Body of pancreas (tissue), 4 donors: ENCODE measurements around the gene TMEM164. TPM values are rescaled to one million over a fixed set of nuclear protein-coding genes. Genes with fewer than 3 reads are reported as not detected.
A peak's percentile ranks its signal among the peaks of the same experiment; 100 is the strongest.

Experiments
- ATAC-seq: fragments of 150-250 bp; one replicate; pipeline ENCODE4 v1.9.1; 2016
- DNase-seq, 4 donors: peaks; one replicate each; pipeline ENCODE4 v3.0.0-alpha.2; 2019
- H3K27ac ChIP-seq, 4 donors: fragments of 200-600 bp; sonication (generic); 1 replicate in 3 of 4; 2 replicates in 1 of 4; pipeline versions ENCODE4 v1.5.1 to v1.6.1; 2016 to 2019; ENCODE audit warnings: mild to moderate bottlenecking in 1 of 4, mixed read lengths in 1 of 4, moderate library complexity in 1 of 4
- H3K27me3 ChIP-seq, 2 donors: fragments of 200-600 bp; sonication (generic); one replicate each; pipeline ENCODE4 v1.6.0; 2016; ENCODE audit warnings: mild to moderate bottlenecking in 1 of 2
- H3K36me3 ChIP-seq, 2 donors: fragments of 200-600 bp; sonication (generic); replicated peaks in 1 of 2; 2 replicates each; pipeline ENCODE4 v1.5.1; 2016; ENCODE audit warnings: low read depth in 2 of 2; ENCODE audit not compliant: insufficient read depth in 1 of 2
- H3K4me1 ChIP-seq: fragments of 200-600 bp; sonication (generic); one replicate; pipeline ENCODE4 v1.6.0; 2016
- H3K4me3 ChIP-seq, 2 donors: fragments of 200-600 bp; sonication (generic); 1 replicate in 1 of 2; 2 replicates in 1 of 2; pipeline ENCODE4 v1.5.1; 2016 to 2019
- H3K9me3 ChIP-seq, 3 donors: fragments of 200-600 bp; sonication (generic); 1 replicate in 2 of 3; 2 replicates in 1 of 3; pipeline ENCODE4 v1.5.1; 2016
- CTCF ChIP-seq, 7 experiments: fragments of 450-650 bp in 4 of 7; fragments of 200-600 bp in 3 of 7; sonication (generic) in 3 of 7; IDR thresholded peaks; one replicate each; pipeline ENCODE4 v1.5.1; 2016 to 2019; ENCODE audit warnings: antibody characterized with exemption in 7 of 7
- POLR2A ChIP-seq, 3 donors: fragments of 450-650 bp; IDR thresholded peaks; one replicate each; pipeline ENCODE4 v1.6.1; 2016; ENCODE audit warnings: antibody characterized with exemption in 3 of 3, mild to moderate bottlenecking in 2 of 3
- WGBS, 2 donors: methylation state at CpG; one replicate each; pipeline ENCODE4 v1.1.5; 2017; 5-methylcytosine and 5-hydroxymethylcytosine counted together
- intact Hi-C: fragments of 100-400 bp; cut with DNase I; formaldehyde crosslinking; loops from one replicate; pipeline ENCODE4 v1.15.1; 2023
- total RNA-seq, 2 donors: library from RNA; depleted of rRNA; stranded (reverse); fragments of >200 nt; gene quantifications; one replicate each; pipeline ENCODE4 v1.1.0, GENCODE V29; 2016

Gene TMEM164
- total RNA-seq, 2 donors from 2014 or later: 16.1 to 334 TPM

DNA sequence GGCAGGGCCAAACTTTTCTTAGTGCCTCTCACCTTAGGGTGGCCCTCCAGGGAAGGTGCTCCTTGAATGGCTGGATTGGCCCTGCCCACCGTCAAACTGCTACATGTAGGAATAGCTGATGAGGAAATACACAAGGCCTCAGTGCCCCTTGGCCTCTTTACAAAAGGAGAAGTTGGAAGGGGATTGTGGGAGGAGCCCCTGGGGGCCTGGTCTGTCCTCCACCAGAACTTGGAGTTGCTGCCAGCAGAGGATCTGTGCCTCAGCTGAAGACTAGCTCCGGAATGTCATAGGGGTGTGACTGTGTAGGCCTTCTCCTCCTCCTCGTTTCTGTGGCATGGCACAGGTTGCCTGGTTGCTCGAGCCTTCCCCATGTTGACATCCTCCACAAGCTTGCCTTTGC, 172.2 kb downstream of the TMEM164 start:
- Histone ChIP-seq H3K9me3 (no peaks in the 10 kb centered on the region), H3K4me3 (no peak overlapping the region), H3K27ac (no peak overlapping the region), H3K36me3 (no peaks in the 10 kb centered on the region), H3K4me1 (peaks cover 15% of the 10 kb centered on the region), H3K27me3 (no peaks in the 10 kb centered on the region)
- DNase-seq: no peak
- no peak for ATAC-seq
- no peak for TF ChIP-seq POLR2A (IDR thresholded peaks at IDR 0.05)
- no peak for TF ChIP-seq CTCF (IDR thresholded peaks at IDR 0.05)
- intact Hi-C loops: no loop called here
- WGBS, 2 donors: 83 to 100% methylated on average over 1 of the region's 4 CpGs

- DNase-seq (no peak), ATAC-seq (no peak)
- peaks cover 15% of the 10 kb centered on the region for H3K4me1 ChIP-seq
- 60 to 79% methylated on average over 1 to 2 of the region's 3 CpGs for WGBS, 2 donors
- H3K27me3 ChIP-seq: no peaks in the 10 kb centered on the region
- intact Hi-C loops: no loop called here
- no peak overlapping the region for H3K27ac ChIP-seq
- H3K4me3 ChIP-seq: no peak overlapping the region
- no peaks in the 10 kb centered on the region for H3K9me3 ChIP-seq
- no peaks in the 10 kb centered on the region for H3K36me3 ChIP-seq
- no peak for TF ChIP-seq POLR2A (IDR thresholded peaks at IDR 0.05)
- TF ChIP-seq CTCF (IDR thresholded peaks at IDR 0.05): no peak
Observed at GRCh38 chrX:110175696-110176095, 172.8 kb downstream of the TMEM164 start.

- Histone ChIP-seq H3K4me3 (no peak overlapping the region), H3K27me3 (no peaks in the 10 kb centered on the region), H3K9me3 (no peaks in the 10 kb centered on the region), H3K27ac (no peak overlapping the region), H3K36me3 (no peaks in the 10 kb centered on the region), H3K4me1 (peaks cover 15% of the 10 kb centered on the region)
- intact Hi-C loops: no loop called here
- DNase-seq: peak; percentile 21 to 66 (median 38)
- no peak for ATAC-seq
- 66 to 72% methylated on average over 4 to 5 of the region's 5 CpGs for WGBS, 2 donors
- TF ChIP-seq POLR2A (IDR thresholded peaks at IDR 0.05) (no peak), CTCF (IDR thresholded peaks at IDR 0.05) (no peak)
Observed at GRCh38 chrX:110178179-110178865, 175.4 kb downstream of the TMEM164 start.

- Histone ChIP-seq H3K9me3 (no peaks in the 10 kb centered on the region), H3K36me3 (no peaks in the 10 kb centered on the region), H3K27ac (no peak overlapping the region), H3K27me3 (no peaks in the 10 kb centered on the region), H3K4me1 (peaks cover 11% of the 10 kb centered on the region), H3K4me3 (no peak overlapping the region)
- intact Hi-C loops: no loop called here
- TF ChIP-seq POLR2A (IDR thresholded peaks at IDR 0.05): no peak
- no peak for TF ChIP-seq CTCF (IDR thresholded peaks at IDR 0.05)
- DNase-seq: no peak
- no peak for ATAC-seq
- 80 to 89% methylated on average over 1 to 5 of the region's 5 CpGs for WGBS, 2 donors
Observed at GRCh38 chrX:110180176-110180927, 177.4 kb downstream of the TMEM164 start.
